Stimulated activated CD8-positive, alpha-beta memory T cell treated with anti-CD3 and anti-CD28 coated beads, Interleukin-7, amount 100 ng/mL, for 1 hour (primary cell): ENCODE measurements around the gene MTF1.

ENCODE experiments used
- DNase-seq, 2 donors: peaks; one replicate each; pipeline ENCODE4 v3.0.0-alpha.2; 2020; ENCODE audit warnings: low read depth in 2 of 2

The MTF1 gene

DNA sequence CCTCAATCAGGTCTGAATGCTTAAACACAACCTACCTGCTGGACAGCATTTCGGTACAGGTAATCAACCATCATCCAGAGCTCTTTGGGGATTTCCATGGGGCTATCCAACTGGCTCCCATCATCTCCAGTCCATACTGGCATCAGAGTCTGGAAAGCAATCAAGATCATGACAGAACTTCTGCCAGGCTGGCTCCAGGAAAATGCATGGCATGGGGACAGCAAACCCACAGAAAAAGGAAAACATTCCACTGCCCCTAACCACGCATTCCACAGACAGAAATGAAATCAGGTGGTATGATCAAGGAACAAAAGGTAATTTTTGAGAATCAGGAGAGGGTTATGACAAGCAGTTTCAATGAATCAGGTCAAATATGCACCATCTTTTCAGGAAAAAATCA lies 9.1 kb upstream of the MTF1 start:
- no peak for DNase-seq

- no peak for DNase-seq
These were observed 8.4 kb upstream of the MTF1 start for GRCh38 chr1:37867784-37868183.

GRCh38 chr1:37866491-37866890 lies 7.1 kb upstream of the MTF1 start:
- DNase-seq: no peak

GRCh38 chr1:37865348-37866120 lies 6.1 kb upstream of the MTF1 start:
- DNase-seq: no peak

- DNase-seq: no peak
These were observed 2.9 kb upstream of the MTF1 start for GRCh38 chr1:37862330-37862729.

- no peak for DNase-seq
These were observed 1.8 kb upstream of the MTF1 start for GRCh38 chr1:37861151-37861550.

DNA sequence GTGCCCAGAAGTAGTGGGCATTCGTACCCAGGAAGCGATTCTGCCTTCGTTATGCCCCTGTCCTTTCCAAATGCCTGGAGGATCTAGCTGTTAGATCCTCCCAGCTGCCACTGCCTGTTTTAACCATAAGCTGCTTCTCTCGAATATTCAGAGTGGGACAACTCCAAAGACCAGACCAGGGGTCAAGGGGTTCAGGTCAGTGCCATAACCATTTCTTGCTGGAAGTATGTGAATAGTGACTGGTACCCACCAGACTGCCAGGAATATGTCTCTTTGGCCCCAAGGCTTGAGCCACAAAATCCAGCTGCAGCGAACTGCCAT lies 914 bp upstream of the MTF1 start:
- no peak for DNase-seq

DNA sequence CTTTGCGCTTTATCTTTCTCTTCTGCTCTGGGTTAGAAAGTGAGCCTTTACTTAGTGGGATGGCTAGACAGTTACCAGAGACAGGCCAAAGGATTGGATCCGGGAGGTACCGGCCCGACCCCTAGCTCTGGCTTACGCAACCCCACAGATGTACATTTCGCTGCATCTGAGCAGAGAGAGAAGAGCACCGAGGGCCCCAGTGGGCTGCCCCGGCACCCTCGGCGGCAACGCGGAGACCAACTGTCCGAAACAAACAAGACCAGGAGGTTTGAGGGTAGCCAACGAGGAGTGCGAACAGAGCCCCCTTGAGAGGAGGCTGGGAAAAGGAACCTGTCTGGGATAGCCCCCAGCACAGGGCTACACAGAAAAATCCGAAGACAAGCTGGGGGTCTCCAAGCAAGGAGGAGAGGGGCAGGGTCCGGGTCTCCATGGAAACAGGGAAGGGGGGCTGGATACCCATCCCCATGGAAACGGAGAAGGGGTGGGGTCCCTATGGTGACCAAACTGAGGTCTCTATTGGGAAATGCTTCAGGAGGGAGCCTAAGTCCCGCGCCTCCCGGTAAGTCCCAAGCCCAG lies 373 bp downstream of the MTF1 start:
- no peak for DNase-seq

DNA sequence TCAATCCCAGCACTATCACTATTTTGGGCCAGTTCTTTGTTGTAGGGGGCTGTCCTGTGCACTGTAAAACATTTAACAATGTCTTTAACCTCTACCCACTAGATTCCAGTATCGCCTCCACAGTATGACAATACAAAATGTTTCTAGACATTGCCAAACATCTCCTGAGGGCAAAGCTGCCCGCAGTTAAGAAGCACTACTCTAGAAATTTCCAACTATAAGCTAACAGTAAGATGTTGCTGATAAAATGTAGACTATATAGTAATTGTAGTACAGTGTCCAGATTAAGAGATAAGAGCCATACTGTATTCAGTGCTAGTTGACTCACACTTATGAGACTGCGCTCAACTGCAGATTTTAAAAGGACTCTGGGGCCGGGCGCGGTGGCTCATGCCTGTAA lies 5.0 kb downstream of the MTF1 start:
- no peak for DNase-seq

GRCh38 chr1:37853157-37853556 lies 6.2 kb downstream of the MTF1 start:
- DNase-seq: no peak

DNA sequence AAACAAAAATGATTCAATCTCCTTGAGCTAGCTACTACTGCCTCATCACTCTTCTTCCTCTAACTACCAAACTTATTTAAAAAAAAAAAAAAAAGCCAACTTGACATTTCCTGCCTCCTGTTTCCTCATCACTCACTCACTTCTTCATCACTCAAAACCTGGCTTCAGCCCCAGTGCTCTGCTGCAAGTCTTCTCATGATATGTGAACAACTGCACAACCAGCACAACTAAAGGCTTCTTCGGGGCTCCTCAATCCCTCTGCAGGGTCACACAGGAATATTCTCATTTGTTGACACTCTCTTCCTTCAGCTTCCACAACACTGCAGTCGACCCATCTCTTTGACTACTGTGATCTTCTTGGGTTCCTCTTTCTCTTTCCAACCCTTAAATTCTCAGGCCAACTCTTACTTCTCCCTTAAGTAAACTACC lies 7.6 kb downstream of the MTF1 start:
- no peak for DNase-seq

DNA sequence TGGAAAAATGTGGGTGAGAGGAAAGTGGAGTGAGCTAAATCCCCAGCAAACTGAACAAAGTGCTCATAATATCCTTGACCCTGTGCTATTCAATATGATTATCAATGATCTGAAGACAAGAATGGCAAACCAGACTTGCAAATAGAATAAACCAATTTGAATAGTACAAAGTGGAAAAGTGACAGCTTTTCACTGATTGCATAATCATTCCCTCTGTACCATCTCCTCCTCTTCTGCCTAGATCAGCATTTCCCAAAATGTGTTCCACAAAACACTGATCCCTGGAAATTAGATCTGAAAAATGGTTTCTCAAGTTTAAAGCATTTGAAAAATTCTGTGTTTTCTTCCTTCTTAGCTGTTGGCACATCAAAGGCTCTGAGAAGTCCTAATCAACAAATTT lies 8.1 kb downstream of the MTF1 start:
- no peak for DNase-seq

DNA sequence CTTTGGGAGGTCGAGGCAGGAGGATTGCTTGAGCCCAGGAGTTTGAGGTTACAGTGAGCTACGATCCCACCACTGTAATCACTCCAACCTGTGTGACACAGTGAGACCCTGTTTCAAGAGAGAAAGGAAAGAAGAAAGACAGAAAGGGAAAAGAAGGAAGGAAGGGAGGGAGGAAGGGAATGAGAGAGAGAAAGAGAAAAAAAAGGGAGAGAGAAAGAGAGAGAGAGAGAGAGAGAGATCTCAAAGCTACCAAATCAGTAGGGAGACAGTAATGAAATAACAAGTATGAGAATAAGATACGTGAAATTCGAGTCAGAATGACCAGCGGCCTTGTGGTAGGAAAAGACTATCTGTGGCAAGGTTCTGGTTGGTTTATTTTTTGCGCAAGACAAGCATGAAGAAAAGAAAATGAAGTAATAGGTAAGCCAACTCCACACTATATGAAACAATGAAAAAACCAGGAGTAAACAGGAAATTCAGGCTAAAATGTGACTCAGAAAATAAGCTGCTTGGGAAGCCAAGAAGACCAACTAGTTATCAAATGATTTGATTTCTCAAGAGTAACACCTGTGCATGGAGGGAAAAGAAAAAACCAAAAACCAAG lies 8.9 kb downstream of the MTF1 start:
- DNase-seq: no peak

- DNase-seq: no peak
These were observed 9.9 kb downstream of the MTF1 start for GRCh38 chr1:37849480-37849879.

DNA sequence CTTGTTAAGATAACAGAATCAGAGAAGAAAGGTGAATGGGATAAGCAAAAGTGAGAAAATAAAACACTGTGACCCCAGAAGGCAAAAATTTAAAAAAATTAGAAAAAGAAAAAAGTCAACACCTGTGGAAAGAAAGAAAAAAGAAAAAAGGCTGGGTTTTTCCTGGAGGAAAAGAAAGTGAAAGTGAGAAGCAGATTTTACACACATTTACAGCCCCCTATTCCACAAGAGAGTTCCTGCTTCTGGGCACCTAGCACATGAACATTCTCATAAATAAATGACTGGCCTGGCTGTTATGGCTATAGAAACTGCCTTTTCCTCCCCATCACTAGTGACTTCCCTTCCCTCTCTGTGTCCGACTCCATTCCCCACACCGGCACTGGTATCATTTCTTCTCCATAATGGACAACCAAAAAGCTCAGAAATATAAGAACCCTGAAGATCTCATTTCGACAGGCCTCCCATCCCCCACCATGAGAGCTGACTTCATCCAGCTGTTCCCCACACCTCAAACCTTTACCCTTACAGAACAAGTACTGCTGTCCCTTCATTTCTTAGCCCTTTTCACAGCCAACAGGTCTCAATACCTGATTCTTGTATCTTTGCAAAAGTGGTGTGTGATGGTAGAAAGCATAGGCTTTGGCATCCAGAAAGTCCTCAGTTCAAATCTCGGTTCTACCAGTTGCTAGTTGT lies 12.6 kb downstream of the MTF1 start:
- DNase-seq: no peak

- no peak for DNase-seq
These were observed 13.6 kb downstream of the MTF1 start for GRCh38 chr1:37845786-37846185.

GRCh38 chr1:37845049-37845646 lies 14.2 kb downstream of the MTF1 start:
- DNase-seq: no peak

GRCh38 chr1:37844536-37844935 lies 14.9 kb downstream of the MTF1 start:
- DNase-seq: no peak

GRCh38 chr1:37841652-37842051 lies 17.7 kb downstream of the MTF1 start:
- DNase-seq: no peak

GRCh38 chr1:37840711-37841110 lies 18.7 kb downstream of the MTF1 start:
- no peak for DNase-seq

- no peak for DNase-seq
These were observed 19.7 kb downstream of the MTF1 start for GRCh38 chr1:37839676-37840075.

DNA sequence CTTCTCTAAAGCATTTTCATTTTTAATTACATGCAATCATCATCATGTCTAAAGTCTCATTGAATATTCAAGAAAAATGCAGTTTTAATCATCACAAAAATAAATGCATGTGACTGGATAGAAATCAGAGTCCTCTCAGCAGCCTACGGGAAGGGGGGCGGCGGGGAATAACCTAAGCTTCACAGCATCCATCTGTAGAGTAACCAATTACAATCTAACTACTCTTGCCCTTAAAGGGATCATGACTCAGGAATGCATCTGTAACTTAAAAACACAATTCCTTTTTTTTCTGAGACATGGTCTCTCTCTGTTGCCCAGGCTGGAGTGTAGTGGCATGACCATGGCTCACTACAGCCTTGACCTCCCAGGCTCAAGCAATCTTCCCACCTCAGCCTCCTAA lies 22.6 kb downstream of the MTF1 start:
- DNase-seq: no peak

DNA sequence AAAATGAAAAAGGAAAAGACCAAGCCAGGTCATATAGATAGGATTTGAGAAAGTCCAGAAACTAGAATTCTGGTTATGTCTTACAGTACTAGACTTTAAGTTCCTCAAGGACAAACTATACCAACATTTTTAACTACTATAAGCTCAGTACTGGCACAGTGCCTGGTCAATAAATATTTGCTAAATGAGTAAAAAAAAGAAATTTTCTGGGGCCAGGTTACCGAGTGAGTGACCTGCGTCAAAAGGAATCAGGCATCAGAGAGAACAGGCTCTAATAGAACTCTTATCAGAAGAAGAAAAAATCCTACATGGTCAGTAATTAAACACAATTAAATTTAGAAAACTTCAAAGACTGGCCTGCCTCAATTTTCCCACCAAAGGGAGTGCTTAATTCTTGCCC lies 27.6 kb downstream of the MTF1 start:
- DNase-seq: no peak
